ENCODE data around the gene SETBP1.

The SETBP1 gene

DNA sequence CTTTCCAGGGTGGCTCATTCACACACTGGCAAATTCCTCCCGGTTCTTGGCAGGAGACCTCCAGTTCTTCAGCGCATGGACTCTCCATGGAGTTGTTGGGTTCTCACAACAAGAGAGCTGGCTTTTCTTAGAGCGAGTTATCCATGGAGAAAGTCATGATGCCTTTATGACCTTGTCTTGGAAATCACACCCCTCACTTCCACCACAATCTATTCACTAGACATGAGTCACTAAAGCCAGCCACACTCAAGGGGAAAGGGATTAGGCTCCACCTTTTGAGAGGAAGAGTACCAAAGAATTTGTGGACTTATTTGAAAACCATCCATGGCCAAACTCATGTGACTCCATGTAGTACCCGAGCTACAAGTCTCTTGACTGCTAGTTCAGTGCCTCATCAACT is 160.5 kb downstream of the SETBP1 start:
- DNase-seq (ENCODE audit: low read depth in 2 of 2): no peak

DNA sequence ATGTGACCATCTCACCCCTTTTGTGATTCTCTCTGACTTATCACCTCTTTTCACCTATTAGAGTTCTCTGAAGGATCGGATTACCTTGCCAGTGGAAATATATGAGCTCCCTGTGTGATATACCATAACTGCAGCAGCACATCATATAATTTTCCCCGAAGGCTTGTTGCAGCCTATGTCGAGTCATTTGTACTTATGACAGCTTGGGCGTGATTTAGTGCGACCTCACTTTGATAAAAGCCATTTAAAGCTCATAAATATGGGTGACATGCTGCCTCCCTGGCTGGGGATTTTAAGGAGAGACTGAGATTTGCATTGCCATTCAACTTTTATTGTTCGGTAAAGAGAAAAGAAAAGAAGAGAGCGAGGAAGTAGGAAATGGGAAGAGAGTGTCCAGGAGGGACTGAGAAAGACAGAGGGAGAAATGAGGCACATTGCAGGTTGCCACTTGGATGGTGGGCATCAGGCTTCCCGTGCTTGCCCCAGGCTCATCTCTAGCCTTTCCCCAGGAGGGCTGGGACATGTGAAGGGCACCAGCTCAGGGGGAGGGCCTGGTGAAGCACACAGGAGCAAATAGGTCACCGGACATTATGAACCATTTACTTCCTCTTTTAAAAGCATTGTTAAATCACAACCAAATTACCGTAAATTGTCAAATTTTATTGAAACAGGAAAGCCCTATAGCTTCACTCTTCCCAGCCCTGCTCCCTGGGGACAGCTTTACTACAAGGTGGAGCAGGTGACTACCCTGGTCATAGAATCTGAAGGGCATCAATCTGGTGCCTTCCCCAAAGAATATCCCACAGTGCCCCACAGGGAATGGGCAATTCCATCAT is 161.3 kb downstream of the SETBP1 start:
- DNase-seq (ENCODE audit: low read depth in 2 of 2): no peak

DNA sequence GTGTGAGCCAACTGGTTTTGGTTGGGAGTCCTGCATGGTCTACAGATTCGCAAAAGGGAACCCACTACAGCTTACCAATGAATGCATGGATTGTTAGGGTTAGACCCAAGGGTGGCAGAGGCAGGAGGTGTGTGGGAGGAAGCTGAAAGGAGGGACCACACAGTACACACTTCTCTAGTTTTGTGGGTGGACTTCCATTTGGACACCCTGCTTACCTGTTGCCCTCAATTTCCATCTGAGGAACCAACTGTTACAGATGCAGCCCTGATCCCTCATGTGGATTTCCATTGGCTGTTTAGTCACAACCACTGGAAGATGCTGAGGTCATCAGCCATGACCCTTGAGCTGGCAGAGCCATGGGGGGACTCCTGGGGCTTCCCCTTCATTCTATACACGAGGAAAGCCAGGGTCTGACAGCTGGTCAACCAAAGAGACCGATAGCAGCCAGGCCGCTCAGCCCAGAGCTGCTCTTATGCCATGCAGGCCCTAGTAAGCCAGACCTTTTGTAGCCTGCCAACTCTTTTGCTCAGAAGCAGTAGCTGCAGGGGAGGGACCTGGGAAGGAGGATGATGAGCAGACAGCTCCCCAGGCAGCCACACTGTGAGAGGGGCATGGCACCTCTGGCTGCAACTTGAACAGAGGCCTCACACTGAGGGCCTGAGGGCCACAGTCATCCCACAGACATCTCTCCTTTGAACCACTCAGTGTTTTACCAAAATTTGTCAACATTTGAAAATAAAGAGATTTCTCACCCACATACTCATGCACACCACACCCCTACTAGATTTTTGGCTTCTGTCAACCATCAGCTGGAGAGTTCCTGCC is 162.1 kb downstream of the SETBP1 start:
- no peak for DNase-seq (ENCODE audit: low read depth in 2 of 2)

DNA sequence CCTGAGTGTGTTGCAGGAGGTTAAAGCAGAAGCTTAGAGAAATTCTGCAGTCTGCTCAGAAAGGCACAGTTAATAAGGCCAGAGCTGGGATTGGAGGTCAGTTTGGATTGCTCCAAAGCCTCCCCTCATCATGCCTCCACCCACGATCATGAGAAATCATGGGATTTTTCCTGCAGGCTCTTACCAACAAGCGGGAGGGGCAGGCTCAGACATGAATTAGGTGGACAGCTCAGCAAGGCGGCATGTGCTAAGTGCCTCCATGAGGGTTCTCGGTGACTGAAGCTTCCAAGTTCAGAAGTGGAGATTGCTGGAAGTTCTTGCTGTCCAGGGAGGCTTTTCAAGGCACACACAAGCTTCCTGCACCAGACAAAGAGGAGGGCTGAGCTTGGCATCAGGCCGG is 163.8 kb downstream of the SETBP1 start:
- DNase-seq (ENCODE audit: low read depth in 2 of 2): no peak

GRCh38 chr18:44846450-44846849 is 165.8 kb downstream of the SETBP1 start:
- no peak for DNase-seq (ENCODE audit: low read depth in 2 of 2)

GRCh38 chr18:44848644-44849335 is 168.1 kb downstream of the SETBP1 start:
- no peak for DNase-seq (ENCODE audit: low read depth in 2 of 2)

DNA sequence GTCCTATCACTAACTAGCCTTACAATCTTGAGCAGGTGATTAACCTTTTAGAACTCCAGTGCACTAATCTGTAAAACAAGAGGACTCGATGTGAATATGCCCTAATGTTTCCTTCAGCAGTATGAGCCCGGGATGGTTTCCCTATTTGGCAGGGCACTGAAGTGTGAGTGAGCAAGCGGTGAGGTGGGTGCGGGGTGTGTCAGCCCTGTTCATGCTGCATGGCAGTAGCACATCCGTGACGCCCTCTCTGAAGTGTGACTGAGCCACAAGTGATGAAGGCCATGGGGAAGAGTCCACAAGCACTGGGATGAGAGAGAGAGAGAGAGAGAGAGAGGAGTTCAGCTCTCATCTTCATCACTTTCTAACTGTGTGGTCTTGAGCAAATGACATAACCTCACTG is 168.7 kb downstream of the SETBP1 start:
- DNase-seq (ENCODE audit: low read depth in 2 of 2): no peak

DNA sequence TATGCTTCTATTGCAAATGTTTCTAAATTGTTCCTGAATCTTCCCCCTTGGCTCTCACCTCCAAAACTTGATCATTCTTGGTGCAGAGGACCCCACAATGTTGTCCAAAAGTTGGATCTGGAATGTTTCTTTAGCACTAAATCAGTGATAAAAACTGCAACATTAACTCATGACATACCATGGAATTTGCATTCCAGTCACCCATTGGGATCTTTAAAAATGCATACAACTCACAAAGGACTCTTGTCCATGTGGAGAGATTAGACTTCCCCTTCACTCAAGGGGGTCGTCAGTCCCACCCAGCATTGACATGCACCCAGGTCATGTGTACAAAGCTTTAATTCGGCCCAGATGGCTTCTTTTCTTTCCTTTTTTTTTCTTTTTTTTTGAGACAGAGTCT is 169.3 kb downstream of the SETBP1 start:
- DNase-seq (ENCODE audit: low read depth in 2 of 2): no peak

DNA sequence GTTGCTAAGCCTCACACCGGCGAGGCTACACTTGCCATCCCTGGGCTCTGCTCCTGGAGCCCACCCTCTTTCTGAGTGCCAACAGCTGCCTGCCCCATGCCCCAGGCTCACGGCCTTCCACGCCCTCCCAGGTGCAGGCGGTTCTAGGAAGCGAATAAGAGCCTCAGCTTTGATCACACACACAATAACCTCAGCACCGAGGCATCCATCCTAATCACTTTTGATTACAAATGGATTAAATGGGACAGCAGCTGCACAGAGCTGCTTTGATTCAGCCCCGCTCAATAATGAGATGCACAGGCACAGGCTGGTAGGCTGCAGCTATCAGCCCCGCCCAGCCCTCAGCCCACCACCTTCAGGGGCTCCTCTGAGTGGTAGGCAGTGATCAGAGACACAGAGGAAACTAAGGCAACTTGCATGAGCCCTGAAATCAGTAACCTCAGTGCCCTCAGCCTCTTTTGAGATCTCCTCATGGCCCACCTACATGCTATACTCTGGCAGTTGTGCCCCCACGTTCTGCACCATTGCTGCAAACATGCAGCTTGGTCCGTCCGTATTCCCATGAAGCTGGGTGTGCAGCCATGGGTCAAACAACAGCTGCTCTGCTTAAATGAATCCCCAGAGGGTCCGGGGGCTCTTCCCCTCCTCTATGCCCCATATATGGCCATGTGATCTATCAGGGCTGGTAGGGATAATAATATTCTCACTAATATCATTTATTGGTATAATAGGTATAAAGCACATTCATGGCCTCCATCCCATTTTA is 171.4 kb downstream of the SETBP1 start:
- DNase-seq (ENCODE audit: low read depth in 2 of 2): no peak

DNA sequence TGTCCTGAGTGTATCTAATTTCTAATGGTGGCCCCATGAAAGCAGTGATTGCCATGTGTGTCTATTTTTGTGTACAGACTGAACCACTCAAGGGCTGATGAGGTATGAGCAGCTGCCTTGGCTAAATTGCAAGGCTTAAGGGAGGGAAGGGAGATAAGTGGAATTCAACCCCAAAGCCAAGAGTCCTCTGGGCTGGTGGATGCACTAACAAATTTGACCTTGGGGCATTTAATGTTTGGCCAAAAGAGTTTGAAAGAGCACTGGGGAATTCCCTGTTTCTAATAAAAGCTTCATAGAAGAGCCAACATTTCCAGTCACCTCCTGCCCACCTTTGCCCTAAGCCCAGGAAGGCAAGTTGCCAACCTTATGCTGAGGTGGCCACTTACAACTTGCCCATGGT is 172.1 kb downstream of the SETBP1 start:
- DNase-seq (ENCODE audit: low read depth in 2 of 2): no peak

GRCh38 chr18:44853430-44853829 is 172.7 kb downstream of the SETBP1 start:
- no peak for DNase-seq (ENCODE audit: low read depth in 2 of 2)

DNA sequence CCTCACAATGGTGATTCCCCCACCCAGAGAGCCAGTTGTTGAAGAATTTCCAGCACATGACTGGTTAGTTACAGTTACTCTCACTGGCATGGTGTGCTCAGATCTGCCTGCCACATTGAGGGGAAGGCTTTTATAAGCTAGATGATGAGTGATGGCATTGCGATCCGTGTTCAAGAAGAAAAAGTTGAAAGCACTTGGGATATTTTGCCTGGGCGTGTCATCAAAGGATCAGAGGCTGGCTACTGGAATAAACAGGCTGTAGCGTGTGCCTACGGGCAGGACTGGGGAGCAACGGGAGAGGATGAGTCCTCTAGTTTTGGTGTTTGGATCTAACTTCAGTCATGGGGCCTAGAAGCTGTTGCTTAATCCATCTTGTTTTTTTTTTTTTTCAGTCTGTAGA is 175.0 kb downstream of the SETBP1 start:
- DNase-seq (ENCODE audit: low read depth in 2 of 2): no peak

DNA sequence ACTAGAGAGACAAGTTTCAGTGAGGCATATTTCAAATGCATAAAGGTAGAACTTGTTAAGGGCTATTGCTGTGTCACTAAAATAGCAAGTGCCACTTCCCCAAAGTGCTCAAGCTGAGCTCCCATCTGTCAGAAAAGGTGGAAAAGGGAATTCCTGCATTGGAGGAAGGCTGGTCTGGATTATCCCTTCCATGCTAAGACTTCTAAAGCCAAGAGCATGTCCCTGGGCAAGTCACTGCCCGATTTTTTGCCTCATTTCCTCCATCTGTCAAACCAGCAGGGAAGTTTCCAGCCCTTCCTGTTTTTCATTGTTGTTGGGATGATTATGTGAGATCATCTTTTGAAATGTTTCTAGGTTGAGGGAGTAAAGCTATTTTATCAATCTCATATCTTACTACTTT is 175.5 kb downstream of the SETBP1 start:
- DNase-seq (ENCODE audit: low read depth in 2 of 2): no peak

DNA sequence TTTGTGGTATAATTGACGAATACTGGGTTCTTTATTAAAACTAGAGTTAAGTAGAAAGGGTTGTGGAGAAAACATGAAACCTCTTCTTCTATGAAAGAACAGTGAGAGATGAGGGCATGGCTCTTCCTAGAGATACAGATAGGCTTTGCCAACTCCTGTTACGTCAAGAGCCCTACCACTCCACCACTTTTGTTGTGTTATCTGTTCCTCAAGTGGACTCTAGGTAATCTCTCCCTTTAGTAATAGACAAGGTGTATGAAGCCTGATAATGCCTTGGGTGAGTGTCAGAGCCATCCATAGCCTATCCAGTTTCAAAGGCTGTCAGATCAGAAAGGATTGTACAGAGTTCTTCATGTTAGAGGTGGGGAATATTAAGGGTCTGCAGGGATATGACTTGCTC is 176.4 kb downstream of the SETBP1 start:
- DNase-seq (ENCODE audit: low read depth in 2 of 2): no peak

- no peak for DNase-seq (ENCODE audit: low read depth in 2 of 2)
Observed at GRCh38 chr18:44857744-44858491, 177.2 kb downstream of the SETBP1 start.

DNA sequence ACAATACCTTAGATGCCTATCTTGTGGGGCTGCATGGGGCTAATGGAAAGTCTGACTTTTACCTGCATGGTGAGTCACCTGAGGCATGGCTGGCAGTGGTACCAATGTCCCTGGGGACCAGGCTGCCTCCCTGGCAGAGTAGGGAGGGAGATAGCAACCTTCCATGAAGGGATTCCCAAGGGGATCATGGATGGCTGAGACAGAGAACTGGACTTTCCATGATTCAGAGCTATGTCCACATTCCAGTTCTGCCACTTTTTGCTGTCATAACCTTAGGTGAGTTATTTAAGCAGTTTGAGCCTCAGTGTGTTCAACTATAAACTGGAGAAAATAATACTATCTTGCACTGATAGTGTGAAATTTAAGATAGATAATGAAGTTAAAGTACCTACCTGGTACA is 178.6 kb downstream of the SETBP1 start:
- DNase-seq (ENCODE audit: low read depth in 2 of 2): no peak

DNA sequence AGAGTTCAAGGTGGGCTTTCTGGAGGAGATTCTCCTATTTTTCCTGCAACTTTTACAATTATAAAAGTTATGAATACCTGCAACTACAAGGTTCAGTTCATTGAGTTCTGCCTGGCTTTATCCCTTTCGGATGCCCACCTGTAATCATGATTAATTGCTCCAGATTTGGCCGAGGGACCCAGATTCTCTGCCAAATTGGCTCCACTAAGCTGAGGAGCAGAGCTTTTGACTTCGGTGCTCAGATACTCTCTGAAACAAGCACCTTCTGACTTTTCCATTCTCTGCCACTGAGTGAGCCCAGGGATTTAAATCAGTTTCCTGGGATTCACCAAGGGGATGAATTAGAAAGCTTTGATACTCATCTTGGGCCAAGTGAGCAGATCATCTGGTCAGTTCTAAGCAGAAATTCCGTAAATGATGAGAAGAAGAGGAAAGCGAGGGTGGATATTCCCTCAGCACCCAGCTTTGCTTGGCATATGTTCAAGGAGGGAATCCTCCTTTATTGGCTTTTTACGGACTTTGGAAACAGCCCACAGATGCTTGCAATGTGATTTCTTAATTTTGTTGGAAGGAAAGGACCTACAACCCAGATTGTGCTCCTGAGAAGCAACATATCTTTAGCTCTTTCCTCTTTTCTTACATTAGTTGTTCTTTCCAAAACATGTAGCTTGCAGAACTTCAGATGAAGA is 179.2 kb downstream of the SETBP1 start:
- DNase-seq (ENCODE audit: low read depth in 2 of 2): no peak

GRCh38 chr18:44862112-44862511 is 181.4 kb downstream of the SETBP1 start:
- no peak for DNase-seq (ENCODE audit: low read depth in 2 of 2)

GRCh38 chr18:44866103-44866502 is 185.4 kb downstream of the SETBP1 start:
- no peak for DNase-seq (ENCODE audit: low read depth in 2 of 2)

DNA sequence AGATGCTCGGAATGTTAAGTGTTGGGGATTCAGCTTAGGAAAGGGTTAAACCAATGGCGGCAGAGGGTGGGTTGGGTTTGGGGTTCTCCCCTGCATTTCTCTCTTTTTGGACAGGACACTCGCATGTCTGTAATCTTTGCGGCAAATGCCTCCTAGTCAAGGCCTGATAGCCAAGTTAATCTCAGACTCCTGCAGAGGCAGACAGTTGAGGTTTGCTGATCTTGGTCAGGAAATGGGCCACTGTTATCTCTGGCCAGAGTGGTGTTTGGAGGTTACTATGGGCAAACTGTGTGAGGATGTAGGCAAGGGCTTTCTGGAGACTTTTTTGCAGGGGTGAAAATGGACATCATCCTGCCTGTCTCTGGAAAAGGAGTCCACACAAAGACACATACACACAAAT is 188.8 kb downstream of the SETBP1 start:
- no peak for DNase-seq (ENCODE audit: low read depth in 2 of 2)
